Lower leg skin (tissue), 3 donors: ENCODE data around the gene NEO1.

Source experiments
- POLR2A ChIP-seq, 2 donors: fragments of 450-650 bp; IDR thresholded peaks; one replicate each; pipeline ENCODE4 v1.6.1; 2016 to 2017; ENCODE audit warnings: antibody characterized with exemption in 2 of 2, mild to moderate bottlenecking in 1 of 2, moderate library complexity in 1 of 2
- TF ChIP-seq, protein P1 (sequence below), 3 donors: fragments of 450-650 bp; IDR thresholded peaks; one replicate each; pipeline ENCODE4 v1.5.1; 2016; ENCODE audit warnings: antibody characterized with exemption in 3 of 3, mild to moderate bottlenecking in 3 of 3, moderate library complexity in 2 of 3

DNA sequence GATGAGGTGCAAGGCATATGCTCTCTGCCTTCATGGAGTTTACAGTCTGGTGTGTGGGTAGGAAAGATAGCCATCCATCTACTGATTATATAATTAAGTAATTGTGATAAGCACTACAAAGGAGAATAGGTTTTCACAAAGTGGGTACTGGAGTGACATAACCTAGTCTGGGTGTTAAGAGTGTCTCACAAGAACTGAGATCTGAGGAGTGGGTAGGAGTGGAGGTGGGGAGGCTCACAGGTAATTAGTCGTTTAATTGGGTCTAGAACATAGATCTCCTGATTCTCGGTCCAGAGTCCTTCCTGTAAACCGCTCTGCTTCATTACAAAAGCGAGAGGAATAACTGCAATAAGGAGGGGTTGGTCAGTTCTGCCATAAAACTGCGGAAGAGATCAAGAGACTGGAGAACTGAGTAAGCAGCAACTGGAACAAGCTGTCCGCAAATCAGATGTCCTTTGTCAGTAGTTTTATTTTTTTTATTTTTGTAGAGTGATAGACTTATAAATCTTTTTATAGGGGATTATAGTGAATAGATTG is 2.2 kb downstream of the NEO1 start:
- TF ChIP-seq, protein P1, sequence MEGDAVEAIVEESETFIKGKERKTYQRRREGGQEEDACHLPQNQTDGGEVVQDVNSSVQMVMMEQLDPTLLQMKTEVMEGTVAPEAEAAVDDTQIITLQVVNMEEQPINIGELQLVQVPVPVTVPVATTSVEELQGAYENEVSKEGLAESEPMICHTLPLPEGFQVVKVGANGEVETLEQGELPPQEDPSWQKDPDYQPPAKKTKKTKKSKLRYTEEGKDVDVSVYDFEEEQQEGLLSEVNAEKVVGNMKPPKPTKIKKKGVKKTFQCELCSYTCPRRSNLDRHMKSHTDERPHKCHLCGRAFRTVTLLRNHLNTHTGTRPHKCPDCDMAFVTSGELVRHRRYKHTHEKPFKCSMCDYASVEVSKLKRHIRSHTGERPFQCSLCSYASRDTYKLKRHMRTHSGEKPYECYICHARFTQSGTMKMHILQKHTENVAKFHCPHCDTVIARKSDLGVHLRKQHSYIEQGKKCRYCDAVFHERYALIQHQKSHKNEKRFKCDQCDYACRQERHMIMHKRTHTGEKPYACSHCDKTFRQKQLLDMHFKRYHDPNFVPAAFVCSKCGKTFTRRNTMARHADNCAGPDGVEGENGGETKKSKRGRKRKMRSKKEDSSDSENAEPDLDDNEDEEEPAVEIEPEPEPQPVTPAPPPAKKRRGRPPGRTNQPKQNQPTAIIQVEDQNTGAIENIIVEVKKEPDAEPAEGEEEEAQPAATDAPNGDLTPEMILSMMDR (IDR thresholded peaks at IDR 0.05) = no peak
- no peak for TF ChIP-seq POLR2A (IDR thresholded peaks at IDR 0.05)
